ENCODE data around the gene ZNF618.

The ZNF618 gene

DNA sequence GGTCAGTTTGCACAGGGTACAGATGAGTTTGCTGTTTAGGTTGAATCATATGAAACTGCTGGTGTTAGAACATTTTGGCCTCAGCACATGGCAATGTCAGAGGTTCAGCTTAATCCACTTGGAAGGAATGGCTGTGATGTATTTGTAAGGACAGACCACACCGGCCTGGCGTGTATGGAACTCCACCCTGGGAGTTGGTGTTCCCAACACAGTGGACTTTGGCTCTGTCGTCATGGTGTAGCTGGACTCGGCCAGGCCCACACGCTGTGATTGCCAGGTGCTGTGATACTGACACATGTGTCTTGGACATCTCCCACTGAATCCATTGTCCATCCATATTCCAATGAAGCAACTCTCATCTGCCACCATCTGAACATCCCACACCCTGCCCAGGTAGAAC, 90.3 kb downstream of the ZNF618 start:
- H3K27ac Mint-ChIP-seq = no peak overlapping the region
- H3K4me3 Mint-ChIP-seq = no peak overlapping the region
- no peaks in the 10 kb centered on the region for H3K4me1 Mint-ChIP-seq
- H3K27me3 Mint-ChIP-seq = peaks cover 1% of the 10 kb centered on the region
- H3K9me3 Mint-ChIP-seq = no peaks in the 10 kb centered on the region
- no peaks in the 10 kb centered on the region for H3K36me3 Mint-ChIP-seq

DNA sequence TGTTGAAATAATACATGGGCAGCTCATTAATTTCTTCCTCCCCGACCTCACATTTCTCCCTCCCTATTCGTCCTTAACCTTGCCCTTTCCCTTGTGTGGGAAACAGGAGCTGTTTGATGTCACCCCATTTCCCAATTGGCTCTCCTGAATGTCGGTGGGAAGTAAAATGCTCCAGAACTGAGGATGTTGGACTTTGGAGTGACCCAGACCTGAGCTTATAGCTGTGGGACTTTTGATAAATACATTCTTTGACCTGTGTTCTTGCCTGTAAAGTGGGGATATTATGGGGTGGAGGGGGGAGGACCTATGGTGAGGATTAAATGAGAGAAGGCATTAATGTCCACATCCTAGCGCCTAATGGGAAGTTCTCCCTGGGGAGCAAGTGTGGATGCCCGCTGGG, 91.3 kb downstream of the ZNF618 start:
- no peaks in the 10 kb centered on the region for H3K36me3 Mint-ChIP-seq
- no peaks in the 10 kb centered on the region for H3K9me3 Mint-ChIP-seq
- no peaks in the 10 kb centered on the region for H3K4me1 Mint-ChIP-seq
- no peak overlapping the region for H3K4me3 Mint-ChIP-seq
- peaks cover 1% of the 10 kb centered on the region for H3K27me3 Mint-ChIP-seq
- H3K27ac Mint-ChIP-seq = no peak overlapping the region

DNA sequence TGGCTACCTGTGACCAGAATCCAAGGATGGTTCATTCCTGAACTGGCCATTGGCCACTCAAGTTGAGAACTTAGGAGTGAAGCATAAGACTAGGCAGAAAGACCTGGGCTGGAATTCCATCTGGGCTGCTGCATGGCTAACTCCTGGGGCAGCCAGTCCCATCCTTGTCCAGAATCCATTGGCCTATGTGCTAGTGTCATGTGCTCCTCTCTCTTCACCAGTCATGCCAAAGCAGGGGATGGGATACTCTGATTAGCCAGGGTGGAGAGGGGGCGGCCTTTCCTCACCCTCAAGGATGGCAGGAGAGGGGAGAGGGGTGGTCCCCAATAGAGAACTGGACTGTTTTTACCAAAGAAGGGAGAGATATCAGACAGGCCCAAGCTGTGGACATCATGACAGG, 93.2 kb downstream of the ZNF618 start:
- Mint-ChIP-seq H3K36me3 (no peaks in the 10 kb centered on the region), H3K4me3 (no peak overlapping the region), H3K4me1 (no peaks in the 10 kb centered on the region), H3K27ac (no peak overlapping the region), H3K27me3 (no peaks in the 10 kb centered on the region), H3K9me3 (no peaks in the 10 kb centered on the region)

DNA sequence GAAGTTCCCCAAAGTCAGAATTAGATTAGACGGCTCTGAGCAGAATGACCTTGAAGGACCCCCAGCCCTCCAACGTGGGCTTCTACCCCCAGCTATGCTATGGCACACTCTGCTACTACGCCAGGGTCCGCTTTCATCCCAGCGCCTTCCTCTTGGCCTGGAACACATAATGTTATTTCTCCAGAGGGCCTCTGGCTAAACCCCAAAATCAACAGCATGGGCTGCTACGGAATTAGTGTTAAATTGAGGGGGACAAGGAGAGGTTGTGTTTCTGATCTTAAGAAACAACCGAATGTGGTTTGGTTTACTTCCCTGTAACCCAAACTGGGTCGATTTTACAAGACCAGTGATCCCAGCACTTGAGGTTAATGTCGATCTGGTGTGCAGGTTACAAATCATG, 97.1 kb downstream of the ZNF618 start:
- Mint-ChIP-seq H3K36me3 (no peaks in the 10 kb centered on the region), H3K4me1 (no peaks in the 10 kb centered on the region), H3K4me3 (no peak overlapping the region), H3K27ac (peak overlapping the region; percentile 30), H3K9me3 (no peaks in the 10 kb centered on the region), H3K27me3 (no peaks in the 10 kb centered on the region)

DNA sequence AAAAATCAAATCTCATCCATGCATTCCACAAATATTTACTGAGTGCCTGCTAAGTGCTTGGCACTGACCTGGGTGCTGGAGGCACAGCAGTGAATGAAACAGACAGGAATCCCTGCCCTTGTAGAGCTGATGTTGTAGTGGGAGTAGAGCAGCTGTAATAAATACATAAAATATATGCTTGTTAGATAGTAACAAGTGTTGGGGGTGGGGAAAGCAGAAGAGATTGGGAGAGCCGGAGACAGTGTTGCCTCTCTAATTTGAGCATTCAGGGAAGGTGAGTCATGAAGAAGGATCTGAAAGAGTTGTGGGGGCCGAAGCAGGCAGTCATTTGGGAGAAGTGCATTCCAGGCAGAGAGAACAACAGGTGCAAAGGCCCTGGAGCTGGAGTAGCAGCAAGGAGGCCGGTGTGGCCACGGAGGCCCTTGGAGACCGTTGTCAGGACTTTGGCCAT, 97.9 kb downstream of the ZNF618 start:
- Mint-ChIP-seq H3K27ac (no peak overlapping the region), H3K4me1 (no peaks in the 10 kb centered on the region), H3K4me3 (no peak overlapping the region), H3K36me3 (no peaks in the 10 kb centered on the region), H3K27me3 (no peaks in the 10 kb centered on the region), H3K9me3 (no peaks in the 10 kb centered on the region)

DNA sequence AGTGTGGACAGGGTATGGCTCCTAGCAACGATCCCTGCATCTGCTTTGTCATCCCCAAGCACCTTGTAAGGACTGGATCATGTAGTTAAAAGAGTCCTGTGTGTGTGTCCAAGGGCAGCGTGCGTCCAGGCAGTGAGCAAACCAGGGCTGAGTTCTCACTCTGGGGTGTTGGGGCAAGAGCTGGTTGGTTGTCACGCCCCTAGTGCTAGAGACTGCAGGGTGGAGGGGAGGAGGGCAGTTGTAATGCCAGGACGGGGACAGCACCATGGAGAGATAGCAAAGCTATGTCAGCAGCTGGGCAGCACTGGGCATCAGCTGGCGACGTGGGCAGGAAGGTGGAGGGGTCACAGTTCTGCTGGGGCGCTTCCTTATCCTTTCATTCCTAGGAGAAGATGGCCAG, 100.8 kb downstream of the ZNF618 start:
- no peak overlapping the region for H3K4me3 Mint-ChIP-seq
- no peaks in the 10 kb centered on the region for H3K27me3 Mint-ChIP-seq
- no peak overlapping the region for H3K27ac Mint-ChIP-seq
- no peaks in the 10 kb centered on the region for H3K4me1 Mint-ChIP-seq
- no peaks in the 10 kb centered on the region for H3K9me3 Mint-ChIP-seq
- no peaks in the 10 kb centered on the region for H3K36me3 Mint-ChIP-seq

DNA sequence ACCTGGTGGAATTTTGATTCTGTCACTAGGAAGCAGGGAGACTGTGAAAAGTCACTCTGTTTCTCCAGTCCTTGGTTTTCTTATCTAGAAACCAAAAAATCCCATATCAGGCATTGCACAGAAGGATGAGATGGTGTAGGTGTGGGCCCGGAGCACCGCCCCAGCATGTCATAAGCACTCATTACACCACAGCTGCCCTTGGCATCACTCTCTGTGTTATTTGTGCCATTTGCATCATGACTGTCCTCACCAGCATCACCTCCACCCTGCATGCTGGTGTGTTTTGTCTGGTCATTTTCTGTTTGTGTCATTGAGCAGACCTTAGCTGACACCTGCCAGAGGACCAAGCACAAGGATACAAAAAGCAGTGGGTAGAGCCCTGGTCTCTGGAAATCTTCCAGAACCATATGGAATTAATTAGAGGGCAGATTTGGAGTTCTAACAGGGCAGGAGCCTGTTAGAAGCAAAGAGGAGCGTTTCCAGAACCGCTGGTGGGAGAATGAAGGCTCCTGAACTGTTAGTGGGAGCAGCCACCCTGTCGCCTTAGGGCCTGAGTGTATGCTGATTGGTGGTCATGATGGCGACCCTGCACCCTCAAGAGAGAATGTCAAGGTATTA, 102.7 kb downstream of the ZNF618 start:
- Mint-ChIP-seq H3K27me3 (no peaks in the 10 kb centered on the region), H3K36me3 (no peaks in the 10 kb centered on the region), H3K9me3 (no peaks in the 10 kb centered on the region), H3K4me1 (no peaks in the 10 kb centered on the region), H3K27ac (no peak overlapping the region), H3K4me3 (no peak overlapping the region)

GRCh38 chr9:113979343-113980127, 103.4 kb downstream of the ZNF618 start:
- Mint-ChIP-seq H3K27me3 (no peaks in the 10 kb centered on the region), H3K4me1 (no peaks in the 10 kb centered on the region), H3K27ac (no peak overlapping the region), H3K9me3 (no peaks in the 10 kb centered on the region), H3K4me3 (no peak overlapping the region), H3K36me3 (no peaks in the 10 kb centered on the region)

DNA sequence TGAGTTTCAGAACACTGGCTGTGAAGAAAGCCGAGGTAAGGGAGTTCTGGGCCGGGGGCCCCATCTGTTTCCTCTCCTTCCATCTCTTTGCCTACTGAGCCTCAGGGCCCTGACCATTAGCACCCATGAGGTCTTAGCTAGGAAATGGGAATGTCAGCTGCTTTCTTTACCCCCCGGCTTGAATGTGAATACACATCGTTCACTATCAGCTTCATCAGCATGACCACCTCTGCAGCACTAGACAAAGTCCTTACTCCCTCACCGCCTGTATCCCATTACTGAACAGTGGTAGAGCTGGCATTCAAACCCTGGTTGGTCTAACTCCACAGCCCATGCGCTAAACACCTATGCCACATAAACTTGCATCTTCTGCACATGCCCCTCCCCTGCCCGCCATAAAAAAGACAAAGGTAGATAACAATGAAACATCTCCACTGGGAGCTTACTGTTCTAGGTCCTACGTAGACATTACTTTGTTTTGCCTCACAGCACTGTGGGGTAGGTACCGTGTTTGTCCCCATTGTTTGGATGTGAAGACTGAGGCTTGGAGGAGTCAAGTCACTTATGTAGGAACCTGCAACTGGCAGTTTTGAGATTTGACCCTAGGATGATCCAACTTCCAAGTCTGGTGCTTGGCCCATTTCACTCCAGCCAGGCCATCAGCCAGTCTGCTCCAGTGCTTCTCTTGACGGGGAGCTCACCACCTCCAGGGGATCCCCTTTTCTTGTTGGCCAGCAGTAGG, 108.7 kb downstream of the ZNF618 start:
- no peaks in the 10 kb centered on the region for H3K36me3 Mint-ChIP-seq

GRCh38 chr9:113985968-113986585, 110.0 kb downstream of the ZNF618 start:
- Mint-ChIP-seq H3K9me3 (no peaks in the 10 kb centered on the region), H3K4me1 (no peaks in the 10 kb centered on the region), H3K36me3 (no peaks in the 10 kb centered on the region), H3K4me3 (no peak overlapping the region), H3K27me3 (no peaks in the 10 kb centered on the region), H3K27ac (no peak overlapping the region)

More for the DNA sequence above, 108.7 kb downstream of the ZNF618 start:
- Mint-ChIP-seq H3K4me3 (no peak overlapping the region), H3K4me1 (no peaks in the 10 kb centered on the region), H3K27ac (no peak overlapping the region), H3K27me3 (no peaks in the 10 kb centered on the region), H3K9me3 (no peaks in the 10 kb centered on the region)

DNA sequence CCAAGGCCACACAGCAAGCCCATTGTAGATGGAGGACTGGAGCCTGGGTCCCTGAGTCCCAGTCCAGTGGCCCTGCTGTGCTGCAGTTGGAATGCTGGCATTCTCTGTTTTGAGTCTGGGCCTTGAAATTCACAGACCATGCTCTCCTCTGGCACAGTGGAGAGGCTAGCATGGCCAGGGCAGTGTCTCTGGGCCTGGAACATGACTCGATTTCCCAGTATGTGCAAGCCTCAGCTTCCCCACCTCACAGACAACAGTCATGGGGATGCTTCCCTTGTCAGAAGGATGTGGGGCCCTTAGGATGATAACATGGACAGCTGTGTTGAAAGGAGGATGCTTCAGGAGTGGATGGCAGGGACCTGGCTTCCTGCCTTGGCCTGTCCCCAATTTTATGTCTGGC, 110.8 kb downstream of the ZNF618 start:
- Mint-ChIP-seq H3K36me3 (no peaks in the 10 kb centered on the region), H3K4me3 (no peak overlapping the region), H3K27ac (no peak overlapping the region), H3K27me3 (no peaks in the 10 kb centered on the region), H3K9me3 (no peaks in the 10 kb centered on the region), H3K4me1 (no peaks in the 10 kb centered on the region)

- Mint-ChIP-seq H3K36me3 (no peaks in the 10 kb centered on the region), H3K4me1 (no peaks in the 10 kb centered on the region), H3K27ac (no peak overlapping the region), H3K4me3 (no peak overlapping the region), H3K27me3 (no peaks in the 10 kb centered on the region), H3K9me3 (no peaks in the 10 kb centered on the region)
These were observed 111.4 kb downstream of the ZNF618 start for GRCh38 chr9:113987526-113987925.

DNA sequence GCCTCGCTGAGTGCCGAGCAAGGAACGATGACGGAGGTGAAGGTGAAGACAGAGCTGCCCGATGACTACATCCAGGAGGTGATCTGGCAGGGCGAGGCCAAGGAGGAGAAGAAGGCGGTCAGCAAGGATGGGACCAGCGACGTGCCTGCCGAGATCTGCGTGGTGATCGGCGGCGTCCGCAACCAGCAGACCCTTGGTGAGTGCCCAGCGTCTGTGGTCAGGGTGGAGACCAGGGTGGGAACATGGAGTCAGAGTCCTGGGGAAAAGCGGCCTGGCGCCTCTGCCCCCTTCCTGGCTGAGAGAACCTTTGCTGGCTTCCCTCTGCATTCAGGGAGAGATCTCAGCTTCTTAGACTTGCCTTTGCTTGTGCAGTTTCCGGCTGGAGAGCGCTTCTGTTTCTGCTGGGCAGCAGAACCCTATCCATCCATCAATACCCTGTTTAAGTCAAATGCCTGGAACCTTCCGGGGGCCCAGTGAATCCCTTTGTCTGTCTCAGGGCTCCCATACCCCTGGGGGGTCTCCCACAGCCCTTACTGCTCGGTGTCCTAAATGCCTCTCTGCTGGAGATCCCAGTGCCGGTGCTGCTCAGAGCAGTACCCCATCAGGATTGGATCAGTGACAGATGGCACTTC, 112.4 kb downstream of the ZNF618 start:
- Mint-ChIP-seq H3K36me3 (no peaks in the 10 kb centered on the region), H3K4me1 (no peaks in the 10 kb centered on the region), H3K27me3 (no peaks in the 10 kb centered on the region), H3K4me3 (no peak overlapping the region), H3K9me3 (no peaks in the 10 kb centered on the region), H3K27ac (no peak overlapping the region)

GRCh38 chr9:113989017-113989713, 113.1 kb downstream of the ZNF618 start:
- Mint-ChIP-seq H3K4me3 (no peak overlapping the region), H3K4me1 (peaks cover 4% of the 10 kb centered on the region), H3K9me3 (no peaks in the 10 kb centered on the region), H3K27me3 (no peaks in the 10 kb centered on the region), H3K36me3 (no peaks in the 10 kb centered on the region), H3K27ac (no peak overlapping the region)

All from activated naive CD4-positive, alpha-beta T cell treated with anti-CD3 and anti-CD28 coated beads, Interleukin-2, amount 50 U/mL, for 24 hours (primary cell).